ENCODE results near the gene RABEPK.

- TF ChIP-seq CTCF (optimal IDR thresholded peaks at IDR 0.05 in 1 of 3, IDR thresholded peaks at IDR 0.05 in 1 of 3, conservative IDR thresholded peaks at IDR 0.05 in 1 of 3; ENCODE audit: extremely low read depth in 1 of 3, insufficient read depth in 2 of 3, low read length in 3 of 3) (no peak), EZH2 (IDR thresholded peaks at IDR 0.05; ENCODE audit: low read length) (no peak)
Observed at GRCh38 chr9:125180876-125181275, 19.5 kb upstream of the RABEPK start.
